ENCODE measurements around the gene ASXL2.
"Not testable (repeated sequence)": the region's sequence is repeated elsewhere in the genome, so short reads cannot be mapped to it uniquely, and the experiment has no call there.

Gene ASXL2

GRCh38 chr2:25710750-25711149 lies 167.5 kb downstream of the ASXL2 start:
- no peaks in the 10 kb centered on the region for H3K4me1 ChIP-seq (ENCODE audit: insufficient read depth, low read length, poor library complexity, severe bottlenecking)

GRCh38 chr2:25709349-25709748 lies 168.9 kb downstream of the ASXL2 start:
- no peaks in the 10 kb centered on the region for H3K9me2 ChIP-seq (replicated peaks; ENCODE audit: low read depth, low read length)
- no peaks in the 10 kb centered on the region for H3K27me3 ChIP-seq (ENCODE audit: insufficient read depth, low read length, poor library complexity, severe bottlenecking)
- no peaks in the 10 kb centered on the region for H3K9me3 ChIP-seq (ENCODE audit: insufficient read depth, low read depth, low read length)
- H3K79me2 ChIP-seq (ENCODE audit: insufficient read depth, low read length), result no peaks in the 10 kb centered on the region
- no peaks in the 10 kb centered on the region for H3F3A ChIP-seq (ENCODE audit: low read depth)
- TF ChIP-seq CTCF (conservative IDR thresholded peaks at IDR 0.05; ENCODE audit: low read length) (no peak), EZH2phosphoT487 (IDR thresholded peaks at IDR 0.05; ENCODE audit: borderline replicate concordance) (no peak)
- H3K4me3 ChIP-seq (ENCODE audit: low read length, poor library complexity, severe bottlenecking), result no peak overlapping the region
- H3K4me1 ChIP-seq (ENCODE audit: insufficient read depth, low read length, poor library complexity, severe bottlenecking), result no peaks in the 10 kb centered on the region
- H3K9ac ChIP-seq (ENCODE audit: low read depth, low read length, poor library complexity, severe bottlenecking), result no peak overlapping the region
- no peaks in the 10 kb centered on the region for H4K20me1 ChIP-seq (ENCODE audit: insufficient read depth, low read length, poor library complexity, severe bottlenecking)
- no peaks in the 10 kb centered on the region for H3K36me3 ChIP-seq (ENCODE audit: insufficient read depth, low read length)
- H3K4me2 ChIP-seq (ENCODE audit: low read depth, low read length, poor library complexity, severe bottlenecking), result no peak overlapping the region
- H2AFZ ChIP-seq (ENCODE audit: low read length), result no peak overlapping the region

More at GRCh38 chr2:25710750-25711149, 167.5 kb downstream of the ASXL2 start:
- no peak overlapping the region for H3K4me3 ChIP-seq (ENCODE audit: low read length, poor library complexity, severe bottlenecking)
- H2AFZ ChIP-seq (ENCODE audit: low read length), result no peak overlapping the region
- no peaks in the 10 kb centered on the region for H3K36me3 ChIP-seq (ENCODE audit: insufficient read depth, low read length)
- H3K79me2 ChIP-seq (ENCODE audit: insufficient read depth, low read length), result no peaks in the 10 kb centered on the region
- no peaks in the 10 kb centered on the region for H3F3A ChIP-seq (ENCODE audit: low read depth)
- no peak for TF ChIP-seq EZH2phosphoT487 (IDR thresholded peaks at IDR 0.05; ENCODE audit: borderline replicate concordance)
- TF ChIP-seq CTCF (conservative IDR thresholded peaks at IDR 0.05; ENCODE audit: low read length), result no peak
- H3K9me3 ChIP-seq (ENCODE audit: insufficient read depth, low read depth, low read length), result no peaks in the 10 kb centered on the region
- H3K27me3 ChIP-seq (ENCODE audit: insufficient read depth, low read length, poor library complexity, severe bottlenecking), result no peaks in the 10 kb centered on the region
- H4K20me1 ChIP-seq (ENCODE audit: insufficient read depth, low read length, poor library complexity, severe bottlenecking), result no peaks in the 10 kb centered on the region
- no peak overlapping the region for H3K4me2 ChIP-seq (ENCODE audit: low read depth, low read length, poor library complexity, severe bottlenecking)
- H3K9ac ChIP-seq (ENCODE audit: low read depth, low read length, poor library complexity, severe bottlenecking), result no peak overlapping the region
- no peaks in the 10 kb centered on the region for H3K9me2 ChIP-seq (replicated peaks; ENCODE audit: low read depth, low read length)

GRCh38 chr2:25707927-25708590 lies 170.2 kb downstream of the ASXL2 start:
- H2AFZ ChIP-seq (ENCODE audit: low read length), result no peak overlapping the region
- no peaks in the 10 kb centered on the region for H3F3A ChIP-seq (ENCODE audit: low read depth)
- H3K4me2 ChIP-seq (ENCODE audit: low read depth, low read length, poor library complexity, severe bottlenecking), result no peak overlapping the region
- no peak overlapping the region for H3K4me3 ChIP-seq (ENCODE audit: low read length, poor library complexity, severe bottlenecking)
- H4K20me1 ChIP-seq (ENCODE audit: insufficient read depth, low read length, poor library complexity, severe bottlenecking), result no peaks in the 10 kb centered on the region
- H3K36me3 ChIP-seq (ENCODE audit: insufficient read depth, low read length), result no peaks in the 10 kb centered on the region
- no peaks in the 10 kb centered on the region for H3K4me1 ChIP-seq (ENCODE audit: insufficient read depth, low read length, poor library complexity, severe bottlenecking)
- no peaks in the 10 kb centered on the region for H3K9me3 ChIP-seq (ENCODE audit: insufficient read depth, low read depth, low read length)
- no peaks in the 10 kb centered on the region for H3K27me3 ChIP-seq (ENCODE audit: insufficient read depth, low read length, poor library complexity, severe bottlenecking)
- H3K9me2 ChIP-seq (replicated peaks; ENCODE audit: low read depth, low read length), result no peaks in the 10 kb centered on the region
- no peak for TF ChIP-seq CTCF (conservative IDR thresholded peaks at IDR 0.05; ENCODE audit: low read length)
- no peak for TF ChIP-seq EZH2phosphoT487 (IDR thresholded peaks at IDR 0.05; ENCODE audit: borderline replicate concordance)
- H3K79me2 ChIP-seq (ENCODE audit: insufficient read depth, low read length), result no peaks in the 10 kb centered on the region
- no peak overlapping the region for H3K9ac ChIP-seq (ENCODE audit: low read depth, low read length, poor library complexity, severe bottlenecking)

- not testable (repeated sequence) for H3K27me3 ChIP-seq (ENCODE audit: insufficient read depth, low read length, poor library complexity, severe bottlenecking)
These were observed 172.7 kb downstream of the ASXL2 start for GRCh38 chr2:25705575-25705974.

More at GRCh38 chr2:25705575-25705974, 172.7 kb downstream of the ASXL2 start:
- not testable (repeated sequence) for H3K9me2 ChIP-seq (replicated peaks; ENCODE audit: low read depth, low read length); H3K79me2 ChIP-seq (ENCODE audit: insufficient read depth, low read length); H3K4me1 ChIP-seq (ENCODE audit: insufficient read depth, low read length, poor library complexity, severe bottlenecking); H3K9me3 ChIP-seq (ENCODE audit: insufficient read depth, low read depth, low read length); H3K36me3 ChIP-seq (ENCODE audit: insufficient read depth, low read length); H3K9ac ChIP-seq (ENCODE audit: low read depth, low read length, poor library complexity, severe bottlenecking); H3K4me3 ChIP-seq (ENCODE audit: low read length, poor library complexity, severe bottlenecking); H3F3A ChIP-seq (ENCODE audit: low read depth); H2AFZ ChIP-seq (ENCODE audit: low read length); H3K4me2 ChIP-seq (ENCODE audit: low read depth, low read length, poor library complexity, severe bottlenecking); H4K20me1 ChIP-seq (ENCODE audit: insufficient read depth, low read length, poor library complexity, severe bottlenecking)
